NB4 (cell line): ENCODE results near the gene PDZRN3.

Experiments
- MYC ChIP-seq: IDR thresholded peaks from 2 replicates; pipeline ENCODE4 v1.6.1; 2011; ENCODE audit warnings: low read depth, low read length
- POLR2A ChIP-seq: IDR thresholded peaks from 2 replicates; pipeline ENCODE4 v1.6.1; 2011; ENCODE audit warnings: mild to moderate bottlenecking; ENCODE audit not compliant: insufficient read length; ENCODE audit errors: extremely low read depth
- TF ChIP-seq, protein P1 (sequence below): IDR thresholded peaks from one replicate; pipeline ENCODE4 v1.5.1; 2012; ENCODE audit warnings: low read depth, low read length
- TF ChIP-seq, protein P2 (sequence below): IDR thresholded peaks from 2 replicates; pipeline ENCODE4 v1.6.1; 2011; ENCODE audit warnings: low read depth, low read length

DNA sequence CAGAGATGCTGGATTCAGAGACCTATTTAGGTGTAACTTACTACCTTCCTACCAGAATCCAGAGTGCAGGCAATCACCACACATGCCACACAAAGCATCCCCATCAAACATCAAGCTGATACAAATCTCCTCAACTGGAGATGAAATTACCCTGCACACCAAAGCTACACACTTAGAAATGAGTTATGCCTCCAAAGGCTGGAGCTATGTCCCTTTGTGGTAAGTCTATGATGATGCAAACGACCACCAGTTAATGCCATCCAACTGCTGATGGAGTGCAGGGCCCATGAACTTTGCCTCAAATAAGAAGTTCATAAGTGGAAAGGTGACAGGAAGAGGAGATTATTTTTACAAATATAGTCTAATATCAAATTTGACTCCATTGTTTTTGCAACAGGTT, 38.1 kb downstream of the PDZRN3 start:
- TF ChIP-seq, protein P1, sequence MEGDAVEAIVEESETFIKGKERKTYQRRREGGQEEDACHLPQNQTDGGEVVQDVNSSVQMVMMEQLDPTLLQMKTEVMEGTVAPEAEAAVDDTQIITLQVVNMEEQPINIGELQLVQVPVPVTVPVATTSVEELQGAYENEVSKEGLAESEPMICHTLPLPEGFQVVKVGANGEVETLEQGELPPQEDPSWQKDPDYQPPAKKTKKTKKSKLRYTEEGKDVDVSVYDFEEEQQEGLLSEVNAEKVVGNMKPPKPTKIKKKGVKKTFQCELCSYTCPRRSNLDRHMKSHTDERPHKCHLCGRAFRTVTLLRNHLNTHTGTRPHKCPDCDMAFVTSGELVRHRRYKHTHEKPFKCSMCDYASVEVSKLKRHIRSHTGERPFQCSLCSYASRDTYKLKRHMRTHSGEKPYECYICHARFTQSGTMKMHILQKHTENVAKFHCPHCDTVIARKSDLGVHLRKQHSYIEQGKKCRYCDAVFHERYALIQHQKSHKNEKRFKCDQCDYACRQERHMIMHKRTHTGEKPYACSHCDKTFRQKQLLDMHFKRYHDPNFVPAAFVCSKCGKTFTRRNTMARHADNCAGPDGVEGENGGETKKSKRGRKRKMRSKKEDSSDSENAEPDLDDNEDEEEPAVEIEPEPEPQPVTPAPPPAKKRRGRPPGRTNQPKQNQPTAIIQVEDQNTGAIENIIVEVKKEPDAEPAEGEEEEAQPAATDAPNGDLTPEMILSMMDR: no peak
- no peak for TF ChIP-seq POLR2A
- TF ChIP-seq, protein P2, sequence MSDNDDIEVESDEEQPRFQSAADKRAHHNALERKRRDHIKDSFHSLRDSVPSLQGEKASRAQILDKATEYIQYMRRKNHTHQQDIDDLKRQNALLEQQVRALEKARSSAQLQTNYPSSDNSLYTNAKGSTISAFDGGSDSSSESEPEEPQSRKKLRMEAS: no peak
- no peak for TF ChIP-seq MYC
